ENCODE results near the gene RCSD1.

The RCSD1 gene

GRCh38 chr1:167631936-167632614, 2.0 kb downstream of the RCSD1 start:
- no peaks in the 10 kb centered on the region for H3K36me3 ChIP-seq (ENCODE audit: control insufficient read depth, insufficient read depth, low read length, severe bottlenecking)
- H3K4me3 ChIP-seq (ENCODE audit: low read length): no peak overlapping the region
- H3K4me1 ChIP-seq (ENCODE audit: control insufficient read depth, insufficient read depth, low read length): peaks cover 3% of the 10 kb centered on the region
- no peaks in the 10 kb centered on the region for H3K9me3 ChIP-seq (ENCODE audit: control insufficient read depth, low read length)
- DNase-seq (ENCODE audit: low read depth): no peak
- no peak overlapping the region for H3K9ac ChIP-seq (ENCODE audit: low read length)
- H3K27me3 ChIP-seq (replicated peaks; ENCODE audit: control insufficient read depth, insufficient read depth, low read length): peaks cover 22% of the 10 kb centered on the region

GRCh38 chr1:167633258-167633944, 3.4 kb downstream of the RCSD1 start:
- no peak for DNase-seq (ENCODE audit: low read depth)
- H3K27me3 ChIP-seq (replicated peaks; ENCODE audit: control insufficient read depth, insufficient read depth, low read length): peaks cover 22% of the 10 kb centered on the region
- no peak overlapping the region for H3K4me3 ChIP-seq (ENCODE audit: low read length)
- H3K9ac ChIP-seq (ENCODE audit: low read length): no peak overlapping the region
- peaks cover 3% of the 10 kb centered on the region for H3K4me1 ChIP-seq (ENCODE audit: control insufficient read depth, insufficient read depth, low read length)
- no peaks in the 10 kb centered on the region for H3K36me3 ChIP-seq (ENCODE audit: control insufficient read depth, insufficient read depth, low read length, severe bottlenecking)
- H3K9me3 ChIP-seq (ENCODE audit: control insufficient read depth, low read length): no peaks in the 10 kb centered on the region

- H3K27me3 ChIP-seq (replicated peaks; ENCODE audit: control insufficient read depth, insufficient read depth, low read length): peaks cover 17% of the 10 kb centered on the region
- no peak for DNase-seq (ENCODE audit: low read depth)
- no peaks in the 10 kb centered on the region for H3K36me3 ChIP-seq (ENCODE audit: control insufficient read depth, insufficient read depth, low read length, severe bottlenecking)
- H3K9ac ChIP-seq (ENCODE audit: low read length): no peak overlapping the region
- no peaks in the 10 kb centered on the region for H3K9me3 ChIP-seq (ENCODE audit: control insufficient read depth, low read length)
- peaks cover 3% of the 10 kb centered on the region for H3K4me1 ChIP-seq (ENCODE audit: control insufficient read depth, insufficient read depth, low read length)
- no peak overlapping the region for H3K4me3 ChIP-seq (ENCODE audit: low read length)
Observed at GRCh38 chr1:167634435-167634834, 4.4 kb downstream of the RCSD1 start.

GRCh38 chr1:167635156-167635648, 5.2 kb downstream of the RCSD1 start:
- DNase-seq (ENCODE audit: low read depth): peak; percentile 15
- peaks cover 3% of the 10 kb centered on the region for H3K4me1 ChIP-seq (ENCODE audit: control insufficient read depth, insufficient read depth, low read length)
- H3K9me3 ChIP-seq (ENCODE audit: control insufficient read depth, low read length): no peaks in the 10 kb centered on the region
- H3K9ac ChIP-seq (ENCODE audit: low read length): no peak overlapping the region
- H3K4me3 ChIP-seq (ENCODE audit: low read length): peak overlapping the region; percentile 16
- H3K27me3 ChIP-seq (replicated peaks; ENCODE audit: control insufficient read depth, insufficient read depth, low read length): peaks cover 12% of the 10 kb centered on the region
- H3K36me3 ChIP-seq (ENCODE audit: control insufficient read depth, insufficient read depth, low read length, severe bottlenecking): no peaks in the 10 kb centered on the region

- no peak for DNase-seq (ENCODE audit: low read depth)
- H3K4me1 ChIP-seq (ENCODE audit: control insufficient read depth, insufficient read depth, low read length): peaks cover 3% of the 10 kb centered on the region
- H3K9ac ChIP-seq (ENCODE audit: low read length): no peak overlapping the region
- no peaks in the 10 kb centered on the region for H3K9me3 ChIP-seq (ENCODE audit: control insufficient read depth, low read length)
- no peak overlapping the region for H3K4me3 ChIP-seq (ENCODE audit: low read length)
- no peaks in the 10 kb centered on the region for H3K36me3 ChIP-seq (ENCODE audit: control insufficient read depth, insufficient read depth, low read length, severe bottlenecking)
- peaks cover 12% of the 10 kb centered on the region for H3K27me3 ChIP-seq (replicated peaks; ENCODE audit: control insufficient read depth, insufficient read depth, low read length)
Observed at GRCh38 chr1:167635941-167636340, 5.9 kb downstream of the RCSD1 start.

- Histone ChIP-seq H3K4me3 (ENCODE audit: low read length) (no peak overlapping the region), H3K36me3 (ENCODE audit: control insufficient read depth, insufficient read depth, low read length, severe bottlenecking) (no peaks in the 10 kb centered on the region), H3K9me3 (ENCODE audit: control insufficient read depth, low read length) (no peaks in the 10 kb centered on the region), H3K4me1 (ENCODE audit: control insufficient read depth, insufficient read depth, low read length) (peaks cover 3% of the 10 kb centered on the region), H3K27me3 (replicated peaks; ENCODE audit: control insufficient read depth, insufficient read depth, low read length) (peaks cover 11% of the 10 kb centered on the region), H3K9ac (ENCODE audit: low read length) (no peak overlapping the region)
- no peak for DNase-seq (ENCODE audit: low read depth)
Observed at GRCh38 chr1:167638064-167638463, 8.0 kb downstream of the RCSD1 start.

- Histone ChIP-seq H3K4me3 (ENCODE audit: low read length) (no peak overlapping the region), H3K27me3 (replicated peaks; ENCODE audit: control insufficient read depth, insufficient read depth, low read length) (peaks cover 8% of the 10 kb centered on the region), H3K4me1 (ENCODE audit: control insufficient read depth, insufficient read depth, low read length) (peaks cover 2% of the 10 kb centered on the region), H3K9ac (ENCODE audit: low read length) (no peak overlapping the region), H3K9me3 (ENCODE audit: control insufficient read depth, low read length) (no peaks in the 10 kb centered on the region), H3K36me3 (ENCODE audit: control insufficient read depth, insufficient read depth, low read length, severe bottlenecking) (no peaks in the 10 kb centered on the region)
- DNase-seq (ENCODE audit: low read depth): no peak
Observed at GRCh38 chr1:167640051-167640450, 10.0 kb downstream of the RCSD1 start.

- Histone ChIP-seq H3K27me3 (replicated peaks; ENCODE audit: control insufficient read depth, insufficient read depth, low read length) (peaks cover 8% of the 10 kb centered on the region), H3K9me3 (ENCODE audit: control insufficient read depth, low read length) (no peaks in the 10 kb centered on the region), H3K9ac (ENCODE audit: low read length) (no peak overlapping the region), H3K4me1 (ENCODE audit: control insufficient read depth, insufficient read depth, low read length) (no peaks in the 10 kb centered on the region), H3K36me3 (ENCODE audit: control insufficient read depth, insufficient read depth, low read length, severe bottlenecking) (no peaks in the 10 kb centered on the region), H3K4me3 (ENCODE audit: low read length) (no peak overlapping the region)
- no peak for DNase-seq (ENCODE audit: low read depth)
Observed at GRCh38 chr1:167641786-167642500, 11.9 kb downstream of the RCSD1 start.

- no peaks in the 10 kb centered on the region for H3K36me3 ChIP-seq (ENCODE audit: control insufficient read depth, insufficient read depth, low read length, severe bottlenecking)
- DNase-seq (ENCODE audit: low read depth): no peak
- H3K4me3 ChIP-seq (ENCODE audit: low read length): no peak overlapping the region
- H3K27me3 ChIP-seq (replicated peaks; ENCODE audit: control insufficient read depth, insufficient read depth, low read length): peaks cover 8% of the 10 kb centered on the region
- H3K9me3 ChIP-seq (ENCODE audit: control insufficient read depth, low read length): no peaks in the 10 kb centered on the region
- no peak overlapping the region for H3K9ac ChIP-seq (ENCODE audit: low read length)
- no peaks in the 10 kb centered on the region for H3K4me1 ChIP-seq (ENCODE audit: control insufficient read depth, insufficient read depth, low read length)
Observed at GRCh38 chr1:167642501-167642826, 12.4 kb downstream of the RCSD1 start.

- Histone ChIP-seq H3K36me3 (ENCODE audit: control insufficient read depth, insufficient read depth, low read length, severe bottlenecking) (no peaks in the 10 kb centered on the region), H3K9ac (ENCODE audit: low read length) (no peak overlapping the region), H3K4me3 (ENCODE audit: low read length) (no peak overlapping the region), H3K4me1 (ENCODE audit: control insufficient read depth, insufficient read depth, low read length) (peaks cover 4% of the 10 kb centered on the region), H3K9me3 (ENCODE audit: control insufficient read depth, low read length) (no peaks in the 10 kb centered on the region), H3K27me3 (replicated peaks; ENCODE audit: control insufficient read depth, insufficient read depth, low read length) (peaks cover 8% of the 10 kb centered on the region)
- no peak for DNase-seq (ENCODE audit: low read depth)
Observed at GRCh38 chr1:167643441-167643840, 13.4 kb downstream of the RCSD1 start.

GRCh38 chr1:167644551-167644950, 14.5 kb downstream of the RCSD1 start:
- H3K9ac ChIP-seq (ENCODE audit: low read length): no peak overlapping the region
- no peak for DNase-seq (ENCODE audit: low read depth)
- peaks cover 5% of the 10 kb centered on the region for H3K4me1 ChIP-seq (ENCODE audit: control insufficient read depth, insufficient read depth, low read length)
- H3K27me3 ChIP-seq (replicated peaks; ENCODE audit: control insufficient read depth, insufficient read depth, low read length): peaks cover 8% of the 10 kb centered on the region
- no peaks in the 10 kb centered on the region for H3K36me3 ChIP-seq (ENCODE audit: control insufficient read depth, insufficient read depth, low read length, severe bottlenecking)
- H3K9me3 ChIP-seq (ENCODE audit: control insufficient read depth, low read length): no peaks in the 10 kb centered on the region
- H3K4me3 ChIP-seq (ENCODE audit: low read length): no peak overlapping the region
